ENCODE results near the gene POLN.

- no peak for TF ChIP-seq CTCF (conservative IDR thresholded peaks at IDR 0.05; ENCODE audit: low read depth, low read length)
- TF ChIP-seq EZH2phosphoT487 (IDR thresholded peaks at IDR 0.05; ENCODE audit: borderline replicate concordance, low read length), result no peak
Measured at GRCh38 chr4:2062168-2062807, 179.6 kb downstream of the POLN start.

Data from PC-3 (cell line).